GM18498 (cell line): ENCODE data around the gene PPP1R14C.

ENCODE experiments used
- ATAC-seq: cut with Tn5 transposase; IDR thresholded peaks from one replicate; pipeline ENCODE4 v1.9.1; 2021; ENCODE audit warnings: mild to moderate bottlenecking, moderate library complexity; ENCODE audit not compliant: unreplicated experiment

The PPP1R14C gene

DNA sequence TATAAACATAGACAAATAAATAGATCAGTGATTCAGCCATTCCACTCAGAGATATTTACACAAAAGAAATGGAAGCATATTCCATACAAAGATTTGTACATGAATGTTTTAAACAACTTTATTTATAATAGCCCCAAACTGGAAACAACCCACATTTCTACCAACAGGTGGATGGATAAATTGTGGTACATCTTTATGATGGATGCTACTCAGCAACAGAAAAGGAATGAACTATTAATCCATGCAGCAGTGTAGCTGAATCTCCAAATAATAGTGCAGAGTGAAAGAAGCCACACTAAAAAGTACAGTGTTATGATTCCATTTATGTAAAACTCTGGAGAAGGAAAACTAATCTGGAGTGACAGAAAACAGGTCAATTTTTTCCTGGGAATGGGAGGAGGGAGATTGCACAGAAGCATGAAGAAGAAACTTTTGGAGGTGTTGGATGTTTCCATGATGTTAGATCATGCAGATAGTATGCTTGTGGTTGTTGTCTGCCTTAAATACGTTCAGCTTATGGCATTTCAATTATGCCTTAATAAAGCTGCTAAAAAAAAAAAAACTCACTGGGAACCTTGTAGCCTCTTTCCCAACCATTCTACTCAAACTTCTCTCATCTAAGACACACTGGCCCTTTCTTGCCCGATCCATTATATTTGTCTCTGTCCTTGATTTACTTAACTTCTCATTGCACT lies 100.9 kb downstream of the PPP1R14C start:
- no peak for ATAC-seq

DNA sequence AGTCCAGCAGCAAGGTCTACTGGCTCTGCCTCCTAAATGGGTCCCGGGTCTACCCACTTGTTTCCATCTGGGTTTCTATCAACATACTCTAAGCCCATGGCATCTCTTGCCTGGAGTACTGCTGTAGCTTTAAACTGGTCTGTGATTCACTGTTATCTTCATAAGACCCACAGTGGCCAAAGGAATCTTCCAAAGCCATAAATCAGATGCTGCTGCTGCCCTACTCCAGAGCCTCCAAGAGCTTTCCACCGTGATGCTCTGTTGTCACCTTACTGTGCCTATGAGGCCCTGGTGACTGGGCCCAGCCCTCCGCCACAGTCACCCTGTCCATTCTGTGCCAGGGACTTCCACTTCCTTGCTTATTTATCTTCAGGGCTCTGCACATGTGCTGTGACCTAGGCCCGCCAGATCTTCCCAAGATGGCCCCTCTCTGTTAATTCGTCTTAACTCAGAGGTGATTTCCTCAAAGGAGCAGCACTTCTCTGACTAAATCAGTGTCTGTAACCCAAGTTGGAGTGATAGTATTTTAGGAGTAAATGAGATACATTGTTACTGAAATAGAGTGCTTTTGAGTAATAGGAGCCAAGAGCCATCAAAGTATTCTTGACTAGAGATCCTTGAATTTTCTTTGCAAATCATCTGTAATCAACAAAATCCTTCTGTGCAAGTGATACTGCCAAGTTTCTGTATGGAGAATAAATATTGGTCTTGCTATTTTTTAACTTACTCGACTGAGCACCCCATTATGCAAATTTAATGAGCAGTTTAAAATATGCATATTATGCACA lies 102.5 kb downstream of the PPP1R14C start:
- no peak for ATAC-seq

DNA sequence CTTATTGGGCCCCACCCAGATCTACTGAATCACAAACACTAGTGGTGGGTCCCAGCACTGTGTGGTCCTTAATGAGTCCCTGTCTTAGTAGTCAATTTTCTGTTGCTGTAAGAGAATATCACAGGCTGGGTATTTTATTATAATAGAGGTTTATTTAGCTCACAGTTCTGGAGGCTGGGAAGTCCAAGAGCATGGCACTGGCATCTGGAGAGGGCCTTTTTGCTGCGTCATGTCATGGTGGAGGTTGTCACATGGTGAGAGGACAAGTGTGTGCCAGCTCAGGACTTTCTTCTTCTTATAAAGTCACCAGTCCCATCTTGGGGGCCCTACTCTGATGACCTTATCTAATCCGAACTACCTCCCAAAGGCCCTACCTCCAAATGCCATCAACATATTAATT lies 105.0 kb downstream of the PPP1R14C start:
- no peak for ATAC-seq

DNA sequence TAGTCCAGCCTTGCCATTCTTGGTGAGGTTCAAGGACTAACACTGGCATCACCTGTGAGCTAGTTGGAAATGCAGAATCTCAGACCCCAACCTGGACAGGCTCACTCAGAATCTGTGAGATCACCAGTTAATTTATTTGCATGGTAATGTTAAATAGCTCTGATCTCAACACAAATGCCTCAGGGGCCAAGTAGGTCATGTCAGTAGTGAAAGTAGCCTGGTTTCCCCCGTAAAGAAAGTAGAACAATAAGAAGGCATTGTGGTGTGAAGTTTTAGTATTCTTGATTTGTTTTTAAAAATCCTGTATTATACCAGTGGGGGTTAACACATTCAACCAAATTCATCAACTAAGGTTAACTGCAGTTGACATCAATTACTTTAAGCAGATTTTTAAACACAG lies 105.5 kb downstream of the PPP1R14C start:
- no peak for ATAC-seq

DNA sequence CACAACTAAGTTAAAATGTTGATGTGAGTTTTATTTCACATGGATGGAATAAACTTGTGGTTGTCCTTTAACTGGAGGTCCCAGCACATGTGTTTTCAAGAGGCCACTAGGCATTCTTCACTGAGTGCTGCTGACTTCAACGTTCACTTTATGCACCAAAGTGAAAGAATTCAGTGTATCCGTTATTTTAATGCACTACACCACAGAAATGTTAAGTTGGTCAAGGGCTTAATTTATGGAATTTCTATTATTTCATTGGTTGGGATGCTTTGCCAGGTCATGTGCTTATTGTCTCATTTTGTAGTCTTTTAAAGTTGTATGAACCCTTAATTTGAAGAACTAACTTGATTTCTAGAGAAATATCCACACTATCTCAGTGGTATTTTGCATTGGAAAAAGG lies 106.4 kb downstream of the PPP1R14C start:
- ATAC-seq = no peak

DNA sequence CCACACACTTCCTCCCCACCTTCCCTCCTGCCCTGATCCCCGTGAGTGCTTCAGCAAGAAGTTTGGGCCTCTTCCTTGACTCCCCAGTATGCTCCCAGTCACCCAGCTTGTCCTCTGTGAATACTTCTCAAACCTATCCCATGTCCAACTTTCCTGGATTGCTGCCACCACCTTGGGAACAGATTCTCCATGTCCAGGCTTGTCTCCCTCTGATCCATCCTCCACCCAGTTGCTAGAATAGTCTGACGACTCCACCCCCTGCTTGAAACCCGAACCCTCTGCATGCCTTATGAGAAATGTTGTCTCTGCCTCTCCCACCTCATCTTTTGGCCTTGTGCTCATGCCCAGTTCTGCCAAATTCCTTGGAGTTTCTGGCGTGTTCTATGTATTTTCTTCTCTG lies 108.0 kb downstream of the PPP1R14C start:
- no peak for ATAC-seq

DNA sequence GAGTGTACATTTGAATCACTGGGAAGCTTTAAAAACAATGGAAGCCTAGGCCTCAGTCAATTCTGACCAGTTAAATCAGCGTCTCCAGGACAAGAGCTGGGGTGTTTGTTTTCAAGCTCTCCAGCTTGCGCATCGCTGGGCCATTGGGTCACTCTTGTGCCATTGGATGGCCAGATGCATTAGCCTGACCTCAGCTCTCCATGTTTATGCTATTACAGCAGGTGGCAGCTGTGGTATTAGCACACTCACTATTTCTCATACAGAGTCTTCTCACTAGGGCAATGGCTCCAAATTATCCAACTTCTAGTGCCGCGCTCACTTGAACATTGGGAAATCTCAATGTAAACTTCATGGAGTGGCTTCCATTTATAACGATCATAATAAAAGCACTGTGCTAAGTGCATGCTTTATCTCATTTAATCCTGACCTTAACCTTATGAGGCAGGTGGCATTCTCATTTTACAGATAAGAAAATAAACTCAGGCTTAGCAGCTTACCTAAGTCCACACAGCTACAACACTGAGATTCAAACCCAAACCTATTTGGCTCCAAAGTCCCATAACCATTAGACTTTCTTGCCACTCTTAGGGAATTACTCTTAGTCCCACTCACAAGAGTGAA lies 108.8 kb downstream of the PPP1R14C start:
- ATAC-seq = no peak

DNA sequence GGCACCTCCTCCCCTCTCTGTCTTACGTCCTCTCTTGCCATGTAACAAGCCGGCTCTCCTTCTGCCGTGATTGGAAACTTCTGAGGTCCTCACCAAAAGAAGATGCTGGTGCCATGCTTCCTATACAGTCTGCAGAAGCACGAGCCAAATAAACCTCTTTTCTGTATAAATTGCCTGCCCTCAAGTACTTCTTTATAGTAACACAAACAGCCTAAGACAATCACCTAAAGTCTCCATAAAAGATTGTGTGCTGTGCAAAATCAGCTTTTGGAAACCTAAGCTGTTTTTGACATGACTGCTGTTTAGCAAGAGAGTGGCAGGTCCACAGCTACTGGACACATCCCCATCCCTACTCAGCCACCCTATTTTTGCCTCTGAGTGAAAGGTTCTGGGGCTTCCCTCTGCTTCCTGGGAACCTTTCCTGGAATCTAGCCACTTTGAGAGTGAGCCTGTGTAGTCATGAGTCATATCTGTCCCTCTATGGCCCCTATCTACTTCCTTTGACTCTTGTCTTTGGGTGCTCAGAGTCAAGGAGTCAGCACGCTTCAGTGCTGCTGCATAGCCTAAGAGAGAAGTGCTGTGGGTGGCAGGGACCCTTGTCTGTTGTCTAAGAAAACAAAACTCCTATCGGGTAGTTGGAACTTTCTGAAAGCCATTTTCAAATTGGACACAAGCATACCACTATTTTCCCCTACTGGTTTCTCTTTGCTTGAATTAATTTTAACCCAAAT lies 110.0 kb downstream of the PPP1R14C start:
- ATAC-seq = no peak

DNA sequence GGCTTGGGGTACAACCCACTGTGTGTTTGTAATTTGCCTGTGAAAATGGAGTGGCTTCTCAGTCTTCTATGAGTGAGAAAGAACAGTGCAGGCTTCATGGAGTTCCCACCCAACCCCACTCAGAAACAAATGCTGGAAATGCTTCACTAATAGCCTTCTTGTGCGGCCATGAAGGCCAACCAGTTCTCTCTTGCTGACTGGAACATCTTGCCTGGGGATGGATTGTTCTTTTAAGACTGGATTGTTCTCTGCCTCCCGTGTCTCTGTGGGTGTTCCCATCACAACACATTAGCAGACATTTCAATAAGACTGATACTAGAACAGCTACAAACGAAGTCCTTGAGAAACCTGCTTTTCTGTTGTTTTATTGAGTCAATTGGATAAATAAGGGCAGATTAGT lies 110.6 kb downstream of the PPP1R14C start:
- ATAC-seq = no peak

DNA sequence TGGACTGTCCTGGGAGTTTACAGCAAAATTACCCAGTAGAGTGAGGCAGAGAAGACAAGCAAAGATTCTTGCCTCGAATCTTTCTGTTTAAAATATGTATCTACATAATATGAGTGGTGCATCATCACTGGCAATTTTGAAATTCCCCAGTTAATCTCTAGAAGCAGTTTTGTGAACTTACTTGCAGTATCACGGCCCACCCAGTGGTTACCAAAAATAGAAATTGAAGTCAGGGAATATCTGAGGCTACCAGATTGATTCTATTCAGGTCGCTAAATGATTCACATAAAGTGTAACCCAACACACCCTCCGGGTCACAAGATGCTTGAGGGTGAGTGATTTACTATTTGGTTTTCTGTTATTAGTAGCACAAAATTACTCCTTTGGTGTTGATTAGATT lies 111.9 kb downstream of the PPP1R14C start:
- no peak for ATAC-seq

DNA sequence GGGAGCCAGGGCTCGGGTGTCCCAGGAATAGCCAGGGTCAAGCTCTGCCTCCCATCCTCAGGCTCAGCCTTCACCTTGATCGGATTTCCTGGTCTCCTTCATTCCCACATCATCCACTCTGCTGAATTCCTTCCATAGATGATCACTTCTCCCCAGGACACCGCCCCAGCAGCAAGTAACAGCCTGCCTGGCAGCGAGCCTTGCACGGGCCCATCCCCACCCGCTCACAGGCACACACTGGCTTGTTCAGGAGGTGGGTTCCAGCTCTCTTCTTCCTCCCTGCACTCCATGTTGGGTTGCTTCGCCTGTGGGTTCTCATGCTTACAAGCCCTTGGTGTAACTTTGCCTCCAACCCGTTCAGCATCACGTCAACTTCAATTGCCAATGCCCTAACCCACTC lies 113.0 kb downstream of the PPP1R14C start:
- no peak for ATAC-seq

DNA sequence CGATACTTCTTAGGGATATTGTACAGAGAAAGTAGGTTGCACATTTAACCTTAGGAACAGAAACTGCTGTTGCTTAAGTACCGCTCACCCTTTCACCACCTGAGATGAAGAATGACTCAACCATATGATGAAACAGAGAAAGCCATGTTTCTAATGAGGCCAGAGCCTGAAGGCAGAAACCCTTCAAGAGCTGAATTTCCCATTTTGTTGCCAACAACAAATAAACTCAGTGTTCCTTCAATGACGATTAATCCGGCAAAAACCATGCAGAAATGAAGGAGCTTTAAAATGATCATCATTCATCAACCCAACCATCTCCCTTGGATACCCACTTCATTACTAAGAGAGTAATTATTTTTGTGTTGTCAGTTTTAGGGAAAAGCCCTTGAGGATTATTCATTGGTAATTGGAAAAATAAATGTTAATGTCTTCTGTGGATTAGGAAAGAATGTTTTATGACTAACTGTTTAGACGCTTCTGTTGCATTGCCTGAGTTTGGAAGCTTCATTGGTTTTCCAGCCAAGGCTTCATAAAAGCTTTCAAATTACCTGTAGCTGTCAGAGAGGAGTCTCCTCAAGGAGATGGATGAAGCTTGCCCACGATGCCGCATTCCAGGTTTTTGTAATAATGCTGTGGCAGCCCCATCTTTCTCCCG lies 113.9 kb downstream of the PPP1R14C start:
- ATAC-seq = no peak

DNA sequence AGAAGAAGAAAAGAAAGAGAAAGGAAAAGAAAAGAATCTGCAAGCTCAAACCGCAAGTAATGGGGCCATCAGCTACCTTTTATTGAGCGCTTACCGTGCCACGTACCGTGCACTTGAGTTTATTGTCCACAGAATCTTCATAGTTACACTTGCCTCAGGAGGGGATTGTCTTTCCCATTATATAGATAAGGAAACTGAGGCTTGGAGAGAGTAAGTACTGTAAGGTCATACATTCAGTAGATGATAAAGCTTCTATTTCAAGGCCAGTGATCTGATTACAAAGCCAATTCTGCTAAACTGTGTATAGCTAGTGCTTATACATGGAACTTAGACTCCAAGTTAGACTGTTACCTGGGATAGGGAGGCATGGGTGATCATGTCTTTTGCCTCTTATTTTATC lies 115.5 kb downstream of the PPP1R14C start:
- ATAC-seq = no peak

DNA sequence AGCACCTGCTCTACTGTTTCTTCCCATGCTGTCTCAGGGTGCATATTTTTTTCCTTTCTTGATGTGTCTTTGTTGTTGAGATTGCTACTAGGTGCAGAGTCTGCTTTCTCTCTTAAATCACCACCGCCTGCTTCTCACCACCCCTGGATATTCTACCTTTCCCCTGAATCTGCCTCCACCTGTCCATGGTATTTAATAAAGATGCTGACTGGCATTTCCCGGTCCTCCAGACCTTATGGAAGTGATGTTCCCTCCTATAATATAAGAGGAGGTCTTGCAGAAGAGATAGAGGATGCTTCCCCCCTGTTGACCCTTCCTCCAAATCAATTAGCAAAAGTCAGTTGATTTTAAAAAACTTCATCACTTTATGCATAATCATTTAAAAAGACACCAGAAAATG lies 118.1 kb downstream of the PPP1R14C start:
- ATAC-seq = no peak

DNA sequence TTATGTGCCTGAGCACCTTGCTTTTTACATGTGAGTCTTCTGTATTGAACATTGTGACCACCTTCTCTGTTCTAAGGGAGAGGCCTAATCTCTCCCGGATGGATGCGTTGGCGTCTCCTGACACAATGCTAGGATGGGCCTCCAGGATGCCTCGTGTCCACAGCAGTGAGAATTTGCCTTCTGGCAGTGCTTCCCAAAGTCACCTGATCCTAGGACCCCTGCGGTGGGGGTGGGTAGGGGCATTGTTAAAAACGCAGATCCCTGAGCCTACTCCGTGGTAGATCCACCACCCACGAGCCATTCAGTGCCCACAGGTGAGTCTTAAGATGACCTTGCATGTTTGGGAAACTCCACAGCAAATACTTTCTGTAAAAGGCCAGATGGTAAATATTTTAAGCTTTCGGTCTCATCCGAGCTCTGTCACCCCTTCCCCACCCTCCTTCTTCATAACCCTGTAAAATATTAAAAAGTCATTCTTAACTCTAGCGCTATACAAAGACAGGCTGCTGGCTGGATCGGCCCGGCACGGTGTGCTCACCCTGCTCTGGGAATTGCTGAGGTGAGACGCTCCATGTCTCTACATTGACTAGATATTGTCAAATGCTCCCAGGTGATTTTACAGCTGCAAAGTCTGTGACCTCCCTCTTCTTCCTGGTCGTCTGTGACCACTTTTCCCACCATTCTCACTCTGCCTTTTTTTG lies 119.3 kb downstream of the PPP1R14C start:
- no peak for ATAC-seq

DNA sequence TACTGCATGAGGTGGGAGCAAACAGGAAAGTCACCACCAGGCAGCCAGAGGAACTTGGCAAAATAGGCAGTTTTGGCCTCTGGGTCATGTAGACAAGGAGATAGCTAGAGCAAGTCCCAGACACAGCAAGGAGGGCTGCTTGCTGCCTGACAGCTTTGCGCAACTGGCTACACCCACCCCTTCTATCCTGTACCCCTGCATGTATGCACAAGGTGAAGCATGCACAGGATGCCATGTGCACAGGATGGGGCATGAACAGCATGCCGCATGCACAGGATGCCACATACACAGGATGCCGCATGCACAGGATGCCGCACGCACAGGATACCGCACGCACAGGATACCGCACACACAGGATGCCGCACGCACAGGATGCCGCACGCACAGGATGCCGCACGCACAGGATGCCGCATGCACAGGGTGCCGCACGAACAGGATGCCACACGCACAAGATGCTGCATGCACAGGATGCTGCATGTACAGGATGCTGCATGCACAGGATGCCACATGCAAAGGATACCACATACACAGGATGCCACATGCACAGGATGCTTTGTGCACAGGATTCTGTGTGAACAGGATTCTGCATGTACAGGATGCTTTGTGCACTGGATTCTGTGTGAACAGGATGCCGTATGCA lies 121.0 kb downstream of the PPP1R14C start:
- no peak for ATAC-seq

DNA sequence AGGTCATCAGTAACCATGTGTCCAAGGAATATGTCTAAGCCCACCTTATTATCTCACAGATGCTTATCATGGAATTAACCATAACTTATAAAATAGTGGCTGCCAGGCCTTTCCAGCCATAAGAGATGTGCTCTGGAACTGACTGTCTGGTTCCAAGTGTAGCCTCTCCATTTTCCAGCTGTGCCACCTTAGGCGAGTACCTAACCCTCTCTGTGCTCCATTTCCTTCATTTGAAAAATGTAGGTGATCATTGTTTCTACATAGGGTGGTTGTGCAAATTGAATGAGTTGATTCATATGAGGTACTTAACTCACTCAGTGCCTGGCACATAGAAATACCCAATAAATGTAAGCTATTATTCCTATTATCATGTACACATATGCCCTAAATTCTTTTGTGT lies 123.5 kb downstream of the PPP1R14C start:
- ATAC-seq = no peak

DNA sequence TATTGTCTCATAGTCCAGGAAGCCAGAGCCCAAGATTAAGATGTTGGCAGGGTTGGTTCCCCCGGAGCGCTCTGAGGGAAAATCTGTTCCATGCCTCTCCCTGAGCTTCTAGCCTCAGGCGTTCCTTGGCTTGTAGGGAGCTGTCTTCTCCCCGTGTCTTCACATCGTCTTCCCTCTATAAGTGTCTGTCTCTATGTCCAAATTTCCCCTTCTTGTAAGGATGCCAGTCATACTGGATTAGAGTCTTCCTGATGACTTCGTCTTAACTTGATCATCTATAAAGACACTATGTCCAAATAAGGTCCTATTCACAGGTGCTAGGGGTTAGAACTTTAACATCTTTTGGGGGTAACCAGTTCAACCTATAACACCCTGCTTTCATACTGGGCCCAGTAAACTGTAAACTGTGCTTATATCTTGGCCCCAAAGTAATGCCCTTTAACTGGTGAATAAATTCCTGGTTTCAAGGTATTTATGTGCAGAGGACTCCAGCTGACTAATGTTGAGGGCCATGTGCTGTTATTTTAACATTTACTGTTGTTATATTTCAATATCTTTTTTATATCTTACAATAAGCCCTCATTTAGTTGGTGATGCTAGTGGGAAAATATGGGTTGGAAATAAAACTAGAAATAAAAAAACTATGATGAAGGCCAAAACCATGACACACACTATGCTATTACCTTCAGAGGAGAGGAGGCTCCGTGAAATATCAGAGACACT lies 124.3 kb downstream of the PPP1R14C start:
- ATAC-seq = no peak
